Neural progenitor cell (in vitro differentiated cells): ENCODE results near the gene NHEJ1.

ENCODE experiments used
- CTCF ChIP-seq: fragments of 200-600 bp; sonication (generic); IDR thresholded peaks from 2 replicates; pipeline ENCODE4 v1.5.1; 2017; ENCODE audit warnings: antibody characterized with exemption, mild to moderate bottlenecking
- EZH2 ChIP-seq: fragments of 200-600 bp; sonication (generic); IDR thresholded peaks from 2 replicates; pipeline ENCODE4 v1.6.1; 2017; ENCODE audit warnings: antibody characterized with exemption, mild to moderate bottlenecking, moderate library complexity
- EZH2phosphoT487 ChIP-seq: fragments of 200-600 bp; sonication (generic); IDR thresholded peaks from 2 replicates; pipeline ENCODE4 v1.6.1; 2017; ENCODE audit warnings: antibody characterized with exemption

DNA sequence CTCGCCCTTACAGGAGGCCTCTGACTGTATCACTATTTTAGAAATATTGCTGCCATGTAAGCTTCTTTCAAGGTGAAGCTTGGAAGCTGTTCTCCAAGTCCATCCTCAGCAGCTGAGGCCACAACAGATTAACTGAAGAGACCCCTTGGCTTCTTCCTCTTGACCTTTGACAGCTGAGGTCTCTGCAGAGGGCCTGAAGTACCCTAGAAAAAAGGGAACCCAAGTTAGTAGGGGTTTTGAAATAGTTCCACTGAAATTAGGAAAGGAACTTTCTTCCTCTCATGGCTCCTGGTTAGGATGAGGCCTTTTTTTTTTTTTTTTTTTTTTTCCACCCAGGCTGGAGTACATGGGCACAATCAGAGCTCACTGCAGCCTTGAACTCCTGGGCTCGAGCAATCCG lies 84.4 kb downstream of the NHEJ1 start:
- TF ChIP-seq CTCF = no peak
- TF ChIP-seq EZH2phosphoT487 = no peak
- no peak for TF ChIP-seq EZH2
